ENCODE measurements around the gene BAIAP2.

- TF ChIP-seq, protein P1, sequence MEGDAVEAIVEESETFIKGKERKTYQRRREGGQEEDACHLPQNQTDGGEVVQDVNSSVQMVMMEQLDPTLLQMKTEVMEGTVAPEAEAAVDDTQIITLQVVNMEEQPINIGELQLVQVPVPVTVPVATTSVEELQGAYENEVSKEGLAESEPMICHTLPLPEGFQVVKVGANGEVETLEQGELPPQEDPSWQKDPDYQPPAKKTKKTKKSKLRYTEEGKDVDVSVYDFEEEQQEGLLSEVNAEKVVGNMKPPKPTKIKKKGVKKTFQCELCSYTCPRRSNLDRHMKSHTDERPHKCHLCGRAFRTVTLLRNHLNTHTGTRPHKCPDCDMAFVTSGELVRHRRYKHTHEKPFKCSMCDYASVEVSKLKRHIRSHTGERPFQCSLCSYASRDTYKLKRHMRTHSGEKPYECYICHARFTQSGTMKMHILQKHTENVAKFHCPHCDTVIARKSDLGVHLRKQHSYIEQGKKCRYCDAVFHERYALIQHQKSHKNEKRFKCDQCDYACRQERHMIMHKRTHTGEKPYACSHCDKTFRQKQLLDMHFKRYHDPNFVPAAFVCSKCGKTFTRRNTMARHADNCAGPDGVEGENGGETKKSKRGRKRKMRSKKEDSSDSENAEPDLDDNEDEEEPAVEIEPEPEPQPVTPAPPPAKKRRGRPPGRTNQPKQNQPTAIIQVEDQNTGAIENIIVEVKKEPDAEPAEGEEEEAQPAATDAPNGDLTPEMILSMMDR (IDR thresholded peaks at IDR 0.05) = no peak
- TF ChIP-seq POLR2A (IDR thresholded peaks at IDR 0.05) = no peak
Measured at GRCh38 chr17:81046132-81046769, 11.3 kb downstream of the BAIAP2 start.
